Midbrain (tissue), 1 donor: Measurements from ENCODE around the gene GOT1.

Experiments
- DNase-seq: peaks from one replicate; lab custom pipeline; 2025; lab: John Stamatoyannopoulos, UW

GOT1 gene

DNA sequence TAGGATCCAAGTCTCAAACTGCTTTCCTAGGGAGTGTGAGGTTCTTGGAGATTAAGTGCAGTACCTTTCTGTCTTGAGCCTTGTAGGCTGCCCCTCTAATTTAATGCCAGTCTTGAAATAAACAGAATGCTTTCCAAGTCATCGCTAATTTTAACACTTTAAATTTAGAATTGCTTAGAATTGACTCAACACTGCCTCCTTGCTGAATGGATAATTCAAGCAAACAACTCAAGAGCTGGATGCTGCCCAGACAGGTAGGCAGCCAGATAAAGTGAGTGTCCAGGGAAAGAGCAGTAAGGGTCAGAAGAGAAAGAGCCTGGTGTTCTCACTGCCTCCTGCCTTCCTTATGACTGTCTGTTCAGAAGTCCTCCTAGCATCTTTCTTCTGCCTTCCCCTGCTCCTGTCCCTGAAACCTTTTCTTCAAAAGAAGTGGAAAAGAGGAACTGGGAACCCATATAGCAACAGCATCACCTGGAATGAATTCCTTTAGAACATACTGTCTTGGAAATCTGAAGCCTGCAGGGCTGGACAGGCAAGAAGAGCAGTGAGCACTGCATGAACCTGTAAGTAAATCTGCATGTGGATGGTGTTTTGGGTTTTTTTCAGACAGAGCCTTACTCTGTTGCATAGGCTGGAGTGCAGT lies 3.1 kb upstream of the GOT1 start:
- DNase-seq: no peak

DNA sequence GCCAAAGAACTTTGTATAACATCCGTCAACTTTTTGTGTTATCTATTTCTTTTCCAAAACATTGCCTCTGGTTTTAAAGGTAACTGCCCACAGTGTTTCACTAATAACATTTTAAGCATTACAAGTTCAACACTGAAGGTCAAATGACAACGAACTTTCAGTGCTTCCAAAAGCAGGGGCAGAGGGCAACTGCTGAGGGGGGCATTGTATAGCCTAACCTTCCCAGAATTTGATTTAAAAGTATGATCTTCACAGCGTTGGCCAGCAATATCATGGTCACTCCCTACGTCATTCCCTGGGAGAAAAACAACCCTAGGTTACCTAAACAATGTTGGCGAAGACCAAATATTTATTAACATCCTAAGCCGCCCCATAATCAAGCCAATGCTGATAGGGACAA lies 2.5 kb upstream of the GOT1 start:
- DNase-seq: no peak

DNA sequence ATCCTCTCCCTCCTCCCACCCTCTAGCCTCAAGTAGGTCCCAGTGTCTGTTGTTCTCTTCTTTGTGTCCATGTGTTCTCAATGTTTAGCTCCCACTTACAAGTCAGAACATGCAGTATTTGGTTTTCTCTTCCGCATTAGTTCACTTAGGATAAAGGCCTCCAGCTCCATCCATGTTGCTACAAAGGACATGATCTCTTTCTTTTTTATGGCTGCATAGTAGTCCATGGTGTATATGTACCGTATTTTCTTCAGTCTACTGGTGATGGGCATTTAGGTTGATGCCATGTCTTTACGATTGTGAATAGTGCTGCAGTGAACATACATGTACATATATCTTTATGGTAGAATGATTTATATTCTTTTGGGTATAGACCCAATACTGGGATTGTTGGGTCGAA lies 1.6 kb upstream of the GOT1 start:
- no peak for DNase-seq

DNA sequence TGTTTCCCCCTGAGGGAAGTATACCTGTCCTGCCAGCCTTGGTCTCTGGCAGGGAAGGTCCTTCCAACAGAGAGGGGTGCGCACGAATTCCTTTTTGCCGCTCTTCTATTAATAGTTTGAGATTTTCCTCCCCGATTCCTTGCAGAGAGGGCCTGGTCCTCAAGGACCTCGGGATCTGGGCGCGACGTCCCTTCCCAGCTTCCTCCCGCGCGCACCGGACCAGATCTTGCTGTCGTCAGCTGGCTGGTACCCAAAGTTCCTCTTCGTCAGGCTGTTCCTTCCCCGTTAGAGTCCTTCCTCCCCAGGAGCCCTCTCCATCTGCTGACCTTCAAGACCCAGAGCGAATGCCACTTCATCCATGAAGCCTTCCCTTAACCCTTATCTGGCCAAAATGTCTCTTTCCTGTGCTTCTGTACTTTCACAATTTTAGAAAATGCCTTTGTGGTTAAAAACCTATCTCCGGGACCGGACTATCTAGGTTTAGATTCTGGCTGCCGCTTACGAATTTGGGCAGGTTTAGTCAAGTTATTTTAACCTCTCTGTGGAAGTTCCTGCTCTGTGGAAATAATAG lies 851 bp upstream of the GOT1 start:
- DNase-seq: peak; percentile 63

DNA sequence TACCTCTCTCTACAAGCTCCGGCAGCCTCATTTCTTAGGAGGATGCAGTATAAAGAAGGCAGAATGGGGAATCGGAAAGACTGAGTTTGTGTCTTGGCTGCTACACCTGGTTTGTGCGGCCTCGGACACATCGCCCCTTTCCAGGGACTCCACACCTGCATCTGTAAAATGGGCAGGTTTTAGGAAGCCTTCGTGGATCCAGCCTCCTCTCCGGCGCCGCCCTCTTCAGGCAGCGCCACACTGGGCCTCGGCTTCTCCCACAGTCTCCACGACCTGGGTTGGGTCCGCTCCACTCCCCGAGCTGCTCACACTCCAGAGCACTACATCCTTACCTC lies 341 bp downstream of the GOT1 start:
- DNase-seq: no peak

DNA sequence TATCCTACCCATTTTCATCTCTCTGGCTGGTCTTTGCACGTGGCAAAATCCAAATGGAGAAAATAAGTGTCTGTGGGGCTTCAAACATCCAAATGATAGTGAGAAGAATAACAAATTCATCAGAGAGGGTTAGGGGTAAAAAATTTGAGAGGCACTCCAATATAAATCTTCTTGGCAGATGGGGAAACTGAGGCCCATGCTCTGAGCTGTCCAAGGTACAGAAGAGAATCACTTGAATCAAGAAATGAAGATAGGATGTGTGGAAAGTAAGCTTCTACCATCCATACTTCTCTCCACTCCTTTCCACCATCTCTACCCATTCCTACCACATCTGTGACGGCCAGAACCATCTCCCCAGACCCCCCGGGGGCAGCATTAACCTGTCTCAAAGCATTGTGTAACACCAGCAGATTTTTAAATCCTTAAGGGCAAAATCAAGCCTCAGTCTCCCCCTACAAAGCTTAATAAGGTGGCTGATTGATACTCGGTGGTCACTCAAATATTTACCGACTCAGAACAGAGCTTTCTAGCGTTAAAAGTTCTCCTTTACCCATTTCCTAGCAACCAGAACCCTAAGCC lies 818 bp downstream of the GOT1 start:
- DNase-seq: no peak

DNA sequence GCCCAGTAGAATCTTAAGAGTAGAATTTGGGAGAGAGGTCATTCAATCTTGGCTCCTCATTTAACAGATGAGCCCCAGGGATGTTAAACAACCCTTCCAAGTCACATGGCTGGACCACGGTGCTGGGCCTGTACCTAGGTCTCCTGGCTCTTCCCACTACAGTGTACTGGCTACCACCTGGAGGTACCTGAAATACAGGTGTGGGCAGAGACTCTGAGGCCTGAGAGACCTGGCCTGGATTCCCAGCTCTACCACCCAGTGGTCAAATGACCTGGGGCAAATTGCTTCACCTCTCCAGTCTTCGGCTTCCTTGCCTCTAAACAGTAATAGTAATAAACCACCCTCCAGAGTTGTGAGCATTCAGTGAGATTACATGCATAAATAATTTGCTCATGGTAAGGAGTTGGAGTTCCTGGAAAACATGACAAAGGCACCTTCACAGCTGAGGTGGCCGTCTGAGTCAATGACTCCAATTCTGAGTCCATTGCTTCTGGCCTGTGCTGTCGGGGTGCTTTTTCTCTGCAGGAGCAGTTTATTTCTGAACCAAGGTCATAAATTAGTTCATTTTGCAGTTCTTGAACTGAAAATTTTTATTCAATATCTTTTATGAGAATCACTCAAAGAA lies 2.7 kb downstream of the GOT1 start:
- no peak for DNase-seq

DNA sequence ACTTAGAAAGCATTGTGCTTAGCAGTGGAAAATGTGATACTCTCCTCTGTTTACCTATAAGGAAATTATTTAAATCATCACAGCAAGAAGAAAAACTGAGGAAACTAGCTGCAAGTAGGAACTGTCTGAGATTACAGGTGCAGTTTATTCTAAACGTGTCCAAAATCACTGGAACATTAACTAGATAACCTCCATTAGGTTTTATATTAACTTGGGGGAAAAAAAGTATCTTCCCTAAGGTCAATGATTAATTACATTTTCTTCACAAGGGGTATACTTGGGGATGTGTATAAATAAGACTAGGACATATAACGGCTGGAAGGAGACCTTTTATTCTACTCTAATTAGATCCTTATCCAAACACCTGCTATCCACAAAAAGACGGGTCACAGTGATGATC lies 3.7 kb downstream of the GOT1 start:
- no peak for DNase-seq

DNA sequence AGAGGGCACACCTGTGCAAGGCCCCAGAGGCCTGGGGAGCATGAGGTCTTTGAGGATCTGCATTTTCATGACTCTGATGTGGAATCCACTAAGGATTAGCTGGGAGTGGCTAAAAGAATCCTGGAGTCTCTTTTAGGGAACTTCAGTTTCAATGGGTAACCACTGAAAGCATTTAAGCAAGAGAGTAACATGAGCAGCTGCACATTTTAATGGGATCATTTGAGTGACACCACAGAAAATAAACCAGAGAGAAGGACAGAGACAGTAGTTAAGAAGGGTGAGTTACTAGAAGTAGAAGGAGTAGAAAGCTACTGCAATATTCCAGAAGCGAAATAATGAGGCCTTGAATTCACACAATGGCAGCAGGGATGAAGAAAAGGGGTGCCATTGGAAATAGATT lies 5.2 kb downstream of the GOT1 start:
- DNase-seq: no peak

DNA sequence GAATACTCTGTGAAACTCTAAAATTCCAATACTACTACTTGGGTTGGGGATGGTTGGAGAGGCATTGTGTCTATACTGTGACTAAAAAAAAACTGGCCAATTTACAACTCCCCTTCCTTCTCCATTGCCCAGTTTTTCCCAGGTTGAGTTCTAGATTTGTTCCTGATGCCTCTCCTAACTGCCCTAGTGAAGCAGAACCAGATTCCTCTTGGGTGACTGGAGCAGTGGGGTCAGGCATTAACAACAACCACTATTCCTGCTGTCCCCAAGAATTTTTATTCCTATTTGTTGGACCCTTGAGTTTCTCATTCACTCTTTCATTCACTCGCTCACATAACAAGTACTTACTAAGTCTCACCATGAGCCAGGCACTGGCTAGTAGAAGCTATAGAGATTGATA lies 5.8 kb downstream of the GOT1 start:
- DNase-seq: no peak

DNA sequence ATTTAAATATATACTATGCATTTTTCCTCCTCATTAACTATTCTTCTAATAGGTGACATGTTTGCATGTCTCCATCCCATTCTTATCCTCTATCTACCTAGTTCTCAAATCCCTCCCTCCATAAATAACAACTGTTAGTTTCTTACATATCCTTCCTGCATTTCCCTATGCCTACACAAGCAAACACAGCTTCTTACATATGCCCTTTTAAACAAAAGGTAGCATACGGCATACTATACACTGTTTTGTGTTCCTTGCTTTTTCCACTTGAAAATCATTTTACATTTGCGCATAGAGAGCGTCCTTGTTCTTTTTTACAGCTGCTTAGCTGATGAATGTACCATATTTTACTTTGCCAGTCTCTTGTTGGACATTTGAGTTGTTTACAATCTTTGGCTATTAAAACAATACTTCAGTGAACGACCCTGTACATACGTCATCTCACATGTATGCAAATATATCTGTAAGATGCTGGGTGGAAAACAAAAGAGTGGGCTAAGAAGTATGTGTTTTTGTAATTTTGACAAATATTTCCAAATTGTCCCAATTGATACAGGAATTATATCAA lies 7.8 kb downstream of the GOT1 start:
- no peak for DNase-seq

DNA sequence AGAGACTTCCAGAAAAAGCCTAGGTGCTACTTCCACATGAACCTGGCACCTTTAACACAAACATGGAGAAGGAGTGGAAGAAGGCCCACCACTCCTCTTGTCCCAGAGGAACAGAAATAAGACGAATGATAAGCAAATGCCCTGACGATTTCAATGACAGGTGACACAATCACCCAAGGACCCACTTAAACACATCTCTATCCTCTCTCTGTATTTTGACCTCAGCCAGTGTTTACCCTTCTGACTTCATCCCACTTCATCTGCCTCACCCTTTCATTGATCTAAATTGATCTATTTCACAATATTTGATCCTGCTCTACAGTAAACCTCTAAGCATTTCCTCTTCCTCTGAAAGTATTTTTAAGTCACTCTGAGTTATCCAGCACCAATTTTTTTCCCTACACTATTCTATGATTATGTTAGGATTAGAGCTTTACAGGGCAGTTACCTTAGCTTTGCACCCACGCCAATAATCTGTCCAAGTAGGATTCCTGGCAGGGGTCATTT lies 9.1 kb downstream of the GOT1 start:
- no peak for DNase-seq

DNA sequence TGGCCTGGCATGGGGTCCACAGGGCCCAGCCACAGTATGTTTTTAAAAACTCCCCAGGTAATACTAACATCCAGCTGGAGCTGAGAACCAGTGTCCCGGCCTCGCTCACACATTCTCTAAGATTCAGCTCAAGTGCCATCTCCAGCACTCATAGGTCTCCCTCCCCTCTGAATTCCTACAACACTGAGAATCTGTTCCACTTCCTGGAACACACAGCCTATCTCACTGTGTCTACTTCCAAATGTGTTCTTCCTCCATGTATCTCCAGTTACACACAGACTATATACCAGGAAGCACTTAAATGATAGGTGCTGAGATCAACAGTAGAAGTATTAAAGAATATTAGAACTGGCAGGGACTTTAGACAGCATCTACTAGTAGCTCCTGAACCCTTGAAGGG lies 10.7 kb downstream of the GOT1 start:
- no peak for DNase-seq

DNA sequence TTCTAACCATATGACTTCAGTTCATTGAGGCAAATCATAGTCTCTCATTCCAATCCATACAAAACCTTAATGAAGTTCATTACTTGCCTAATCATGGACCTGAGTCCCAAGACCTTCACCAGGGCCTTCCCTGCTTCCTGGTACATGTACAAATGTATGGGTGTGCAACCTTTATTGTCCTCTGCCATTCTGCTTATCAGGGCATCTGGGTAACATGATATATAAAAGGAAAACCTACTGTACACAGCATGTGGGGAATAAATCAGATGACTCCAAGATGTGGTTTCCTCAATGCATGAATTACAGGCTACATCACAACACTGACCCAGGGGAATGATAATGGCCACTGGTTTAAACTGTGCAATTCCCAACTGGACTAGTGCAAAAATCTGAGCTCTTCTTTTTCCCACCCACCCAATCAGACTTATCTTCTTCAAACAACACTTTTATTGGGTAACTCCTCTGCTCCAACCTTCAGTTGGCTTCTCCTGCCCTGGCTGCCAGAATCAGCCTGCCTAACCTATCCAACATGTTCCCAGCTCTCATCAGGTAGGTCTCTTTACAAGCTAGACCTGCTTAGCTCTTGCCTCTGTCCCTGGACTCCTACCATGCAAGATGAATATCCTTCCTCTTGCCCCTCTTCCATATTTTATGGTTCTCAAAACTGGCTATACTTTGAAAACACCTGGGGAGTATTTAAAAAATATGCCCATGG lies 11.4 kb downstream of the GOT1 start:
- no peak for DNase-seq

DNA sequence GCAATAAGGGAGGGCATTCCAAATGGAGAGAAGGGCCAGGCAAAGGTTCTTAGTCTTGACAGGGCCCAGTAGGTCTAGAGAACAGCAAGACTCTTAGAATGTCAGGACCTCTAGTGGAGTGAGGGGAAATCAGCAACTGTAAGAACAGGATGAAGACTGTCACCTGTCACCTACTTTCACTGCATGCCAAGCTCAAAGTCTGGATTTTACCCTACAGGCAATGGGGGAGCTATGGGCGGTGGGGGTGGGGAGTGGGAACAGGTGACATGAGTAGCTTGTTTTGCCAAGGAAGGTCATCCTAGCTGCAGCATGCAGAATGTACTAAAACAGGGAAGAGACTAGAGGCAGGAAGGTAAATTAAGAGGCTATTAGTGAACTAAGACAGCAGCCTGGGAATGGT lies 18.3 kb downstream of the GOT1 start:
- no peak for DNase-seq

DNA sequence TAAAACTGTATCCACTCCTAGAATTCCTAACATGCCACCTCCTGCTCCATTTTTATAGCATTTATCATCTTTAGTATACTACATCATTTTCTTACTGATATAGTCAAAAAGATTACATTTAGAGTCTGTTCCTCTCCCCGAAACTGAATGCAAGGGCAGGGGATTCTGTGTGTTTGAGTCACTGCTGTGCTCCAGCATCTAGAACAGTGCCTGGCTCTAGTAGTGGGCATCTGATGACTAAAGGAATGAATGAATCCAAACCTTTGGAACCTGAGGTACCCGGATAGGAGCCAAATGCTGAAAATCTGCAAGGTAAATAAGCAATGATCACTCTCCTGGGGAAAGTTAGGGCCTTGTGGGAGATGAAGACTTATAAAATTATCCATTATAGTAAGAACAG lies 18.9 kb downstream of the GOT1 start:
- DNase-seq: no peak

DNA sequence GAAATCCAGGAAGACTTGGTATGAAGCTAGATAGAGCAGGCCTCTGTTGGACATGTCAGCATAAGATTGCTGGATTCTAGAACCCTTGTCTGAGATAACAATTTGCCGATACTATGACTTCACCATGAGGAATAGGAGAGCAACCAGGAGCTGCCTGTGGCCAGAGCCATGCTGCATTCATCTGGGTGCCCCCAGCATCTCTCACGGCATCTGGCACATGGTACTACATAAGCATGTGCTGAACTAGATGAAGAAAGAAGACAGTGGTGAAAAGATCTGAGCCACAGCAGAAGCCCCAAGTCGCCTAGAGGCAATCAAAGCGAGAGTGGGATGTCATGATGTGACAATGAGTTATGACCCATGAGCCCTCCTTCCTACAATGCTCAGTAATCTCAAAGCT lies 19.5 kb downstream of the GOT1 start:
- no peak for DNase-seq

DNA sequence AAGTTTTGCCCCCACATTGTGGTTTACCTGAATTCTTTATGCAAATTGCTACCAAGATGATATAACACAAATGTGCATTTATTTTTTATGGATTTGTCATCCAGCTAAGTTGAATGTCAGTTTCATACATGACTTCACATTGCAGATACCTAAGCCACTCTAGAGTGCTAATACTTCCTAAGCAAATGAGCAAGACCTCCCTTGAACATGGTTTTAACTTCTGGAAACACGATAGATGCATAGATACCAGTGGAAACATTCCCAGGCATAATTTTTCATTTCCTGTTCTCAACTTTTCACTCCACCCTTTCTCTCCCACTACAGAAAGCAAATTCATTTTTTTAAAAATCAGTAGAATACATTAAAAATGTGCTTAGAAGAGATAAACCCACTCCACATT lies 20.3 kb downstream of the GOT1 start:
- DNase-seq: no peak

DNA sequence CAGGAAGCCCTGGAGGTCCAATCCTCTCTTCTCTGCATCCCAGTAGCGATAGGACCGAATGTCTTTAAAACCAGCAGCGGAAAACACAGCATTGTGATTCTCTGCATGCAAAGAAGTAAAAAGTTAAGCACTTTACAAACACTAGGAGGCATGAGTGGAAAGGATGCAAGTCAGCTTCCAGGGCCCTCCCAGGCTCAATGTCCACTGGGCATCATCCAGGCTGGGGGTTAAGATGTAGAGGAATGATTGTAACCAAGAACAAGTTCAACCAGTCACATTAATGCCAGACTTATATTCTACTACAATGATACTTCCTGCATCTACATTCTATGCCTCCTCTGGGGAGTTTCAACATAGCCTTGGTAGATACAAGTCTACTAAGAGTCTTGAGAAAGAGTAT lies 24.3 kb downstream of the GOT1 start:
- no peak for DNase-seq

DNA sequence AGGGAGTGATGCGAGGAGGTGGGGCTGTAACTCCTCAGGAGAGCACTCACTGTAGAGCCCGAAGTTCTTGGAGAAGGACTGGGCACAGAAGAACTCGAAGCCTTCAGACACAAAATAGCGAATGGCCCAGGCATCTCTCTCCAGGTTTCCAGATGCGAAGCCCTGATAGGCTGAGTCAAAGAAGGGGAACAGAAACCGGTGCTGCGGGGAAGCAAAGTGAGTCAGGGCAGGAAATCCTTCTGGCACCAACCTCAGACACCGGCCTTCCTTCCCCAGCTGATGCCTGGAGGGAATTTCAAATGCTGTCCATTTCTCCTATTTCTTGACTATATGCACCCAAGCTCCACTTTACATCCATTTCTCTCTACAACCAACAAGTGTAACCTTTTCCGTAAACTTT lies 26.8 kb downstream of the GOT1 start:
- no peak for DNase-seq

DNA sequence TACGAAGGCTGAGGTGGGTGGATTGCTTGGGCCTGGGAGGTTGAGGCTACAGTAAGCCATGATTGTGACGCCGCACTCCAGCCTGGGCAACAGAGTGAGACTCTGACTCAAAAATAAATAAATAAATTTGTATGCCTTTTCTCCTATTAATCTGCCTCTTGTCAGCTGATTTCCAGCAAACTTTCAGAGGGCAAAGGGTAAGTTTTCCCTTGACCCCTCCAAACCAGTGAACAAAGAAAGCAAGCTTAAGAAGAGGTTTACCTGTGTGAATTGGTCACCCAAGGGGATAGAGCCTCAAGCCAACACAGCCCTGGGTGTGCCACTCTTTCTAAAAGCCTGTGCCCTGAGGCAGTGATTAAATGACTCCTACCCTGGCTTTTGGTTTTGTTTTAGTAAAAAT lies 30.8 kb downstream of the GOT1 start:
- no peak for DNase-seq

DNA sequence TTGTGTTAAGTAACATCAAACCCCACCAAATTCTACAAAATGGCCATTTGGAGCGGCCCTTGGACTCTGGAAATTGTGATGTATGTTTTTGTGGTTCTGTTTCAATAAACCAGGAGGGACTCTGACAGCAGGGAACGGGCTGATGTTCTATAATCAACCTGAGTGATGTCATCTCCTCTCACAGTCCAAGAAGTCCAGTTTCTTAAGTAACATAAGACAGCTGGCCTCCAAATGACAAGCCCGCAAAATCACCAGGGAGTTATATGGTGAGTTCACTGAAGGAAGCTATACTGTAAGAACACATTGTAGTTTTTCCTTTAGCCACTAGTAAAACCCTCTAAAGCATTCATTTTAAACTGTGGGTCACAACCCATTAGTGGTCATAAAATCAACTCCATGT lies 34.0 kb downstream of the GOT1 start:
- no peak for DNase-seq
